ENCODE data around the gene NRXN3. TPM values are rescaled to one million over a fixed set of nuclear protein-coding genes. Genes with fewer than 3 reads are reported as not detected.

NRXN3 gene
- total and polyA plus RNA-seq, 11 donors, result 0.19 to 2.2 (median 1.1) TPM

- H3K27ac ChIP-seq, result no peak overlapping the region
- TF ChIP-seq, protein P1, sequence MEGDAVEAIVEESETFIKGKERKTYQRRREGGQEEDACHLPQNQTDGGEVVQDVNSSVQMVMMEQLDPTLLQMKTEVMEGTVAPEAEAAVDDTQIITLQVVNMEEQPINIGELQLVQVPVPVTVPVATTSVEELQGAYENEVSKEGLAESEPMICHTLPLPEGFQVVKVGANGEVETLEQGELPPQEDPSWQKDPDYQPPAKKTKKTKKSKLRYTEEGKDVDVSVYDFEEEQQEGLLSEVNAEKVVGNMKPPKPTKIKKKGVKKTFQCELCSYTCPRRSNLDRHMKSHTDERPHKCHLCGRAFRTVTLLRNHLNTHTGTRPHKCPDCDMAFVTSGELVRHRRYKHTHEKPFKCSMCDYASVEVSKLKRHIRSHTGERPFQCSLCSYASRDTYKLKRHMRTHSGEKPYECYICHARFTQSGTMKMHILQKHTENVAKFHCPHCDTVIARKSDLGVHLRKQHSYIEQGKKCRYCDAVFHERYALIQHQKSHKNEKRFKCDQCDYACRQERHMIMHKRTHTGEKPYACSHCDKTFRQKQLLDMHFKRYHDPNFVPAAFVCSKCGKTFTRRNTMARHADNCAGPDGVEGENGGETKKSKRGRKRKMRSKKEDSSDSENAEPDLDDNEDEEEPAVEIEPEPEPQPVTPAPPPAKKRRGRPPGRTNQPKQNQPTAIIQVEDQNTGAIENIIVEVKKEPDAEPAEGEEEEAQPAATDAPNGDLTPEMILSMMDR (IDR thresholded peaks at IDR 0.05), result no peak
- TF ChIP-seq POLR2A (IDR thresholded peaks at IDR 0.05), result no peak
- no peaks in the 10 kb centered on the region for H3K9me3 ChIP-seq
- no peak overlapping the region for H3K4me3 ChIP-seq
- no peaks in the 10 kb centered on the region for H3K4me1 ChIP-seq
- peaks cover 0 to 7% (median 0%) of the 10 kb centered on the region in 9 donors for H3K27me3 ChIP-seq
- ATAC-seq, result no peak
- WGBS, 4 donors, result 62 to 72% (median 67%) methylated on average over 4 of the region's 4 CpGs
- intact Hi-C loops (cut with DNase I), result no loop called here
- DNase-seq, result no peak
- no peaks in the 10 kb centered on the region for H3K36me3 ChIP-seq
Measured at GRCh38 chr14:78135450-78135891, 34.7 kb upstream of the NRXN3 start.

DNA sequence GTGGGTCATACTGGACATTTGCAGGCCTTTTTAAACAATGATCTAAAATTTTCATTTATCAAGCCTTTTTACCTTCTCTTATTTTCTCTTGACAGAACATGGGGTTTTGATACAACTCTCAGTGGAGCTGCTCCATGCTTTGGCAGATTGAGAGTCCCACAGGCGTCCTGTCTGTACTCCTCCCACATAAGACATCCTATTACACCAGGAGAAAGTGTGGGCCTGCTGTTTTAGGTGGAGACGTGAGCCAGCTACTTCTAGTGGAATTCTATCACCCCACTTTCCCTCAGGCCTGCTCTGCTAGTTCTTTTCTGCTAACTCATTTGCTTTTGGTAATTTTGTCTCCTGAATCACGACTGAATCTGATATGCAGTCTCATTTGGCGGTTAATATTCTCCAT, 33.5 kb upstream of the NRXN3 start:
- ATAC-seq (no peak), DNase-seq (no peak)
- no peaks in the 10 kb centered on the region for H3K9me3 ChIP-seq
- no peaks in the 10 kb centered on the region for H3K4me1 ChIP-seq
- no peak overlapping the region for H3K4me3 ChIP-seq
- 58 to 65% (median 63%) methylated on average over 4 of the region's 4 CpGs for WGBS, 4 donors
- no peaks in the 10 kb centered on the region for H3K36me3 ChIP-seq
- H3K27me3 ChIP-seq, result peaks cover 0 to 7% (median 0%) of the 10 kb centered on the region in 9 donors
- no peak for TF ChIP-seq POLR2A (IDR thresholded peaks at IDR 0.05)
- TF ChIP-seq, protein P1 (IDR thresholded peaks at IDR 0.05), result no peak
- no peak overlapping the region for H3K27ac ChIP-seq
- intact Hi-C loops (cut with DNase I), result no loop called here

- DNase-seq (no peak), ATAC-seq (no peak)
- Histone ChIP-seq H3K9me3 (no peaks in the 10 kb centered on the region), H3K4me1 (no peaks in the 10 kb centered on the region), H3K27ac (no peak overlapping the region), H3K27me3 (peaks cover 0 to 12% (median 0%) of the 10 kb centered on the region in 9 donors), H3K36me3 (no peaks in the 10 kb centered on the region), H3K4me3 (no peak overlapping the region)
- intact Hi-C loops (cut with DNase I), result no loop called here
- TF ChIP-seq, protein P1 (IDR thresholded peaks at IDR 0.05), result no peak
- TF ChIP-seq POLR2A (IDR thresholded peaks at IDR 0.05), result no peak
- WGBS, 4 donors, result 60 to 90% (median 65%) methylated on average over 2 of the region's 2 CpGs
Measured at GRCh38 chr14:78141590-78141989, 28.6 kb upstream of the NRXN3 start.

DNA sequence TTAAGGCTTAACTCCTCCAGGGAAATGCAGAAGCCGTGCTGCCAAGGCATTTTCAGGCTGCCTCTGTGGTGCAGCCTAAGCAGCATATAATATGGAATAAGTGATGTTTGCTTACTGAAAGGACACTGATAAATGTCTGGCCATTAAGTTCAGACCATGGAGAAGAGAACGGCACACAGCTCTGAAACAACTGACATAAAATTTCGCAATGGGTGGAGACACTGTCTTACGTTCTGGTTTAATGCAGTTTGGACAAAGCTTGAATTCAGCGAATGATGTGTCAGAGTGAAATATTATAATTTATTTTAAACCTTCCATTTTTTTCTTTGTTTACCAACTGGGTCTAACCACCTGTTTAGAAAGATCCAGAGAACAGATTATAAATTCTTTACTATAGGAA, 27.2 kb upstream of the NRXN3 start:
- Histone ChIP-seq H3K9me3 (no peaks in the 10 kb centered on the region), H3K4me1 (no peaks in the 10 kb centered on the region), H3K4me3 (no peak overlapping the region), H3K27me3 (peaks cover 0 to 8% (median 0%) of the 10 kb centered on the region in 9 donors), H3K27ac (no peak overlapping the region), H3K36me3 (no peaks in the 10 kb centered on the region)
- 78 to 90% (median 85%) methylated on average over 5 of the region's 5 CpGs for WGBS, 4 donors
- intact Hi-C loops (cut with DNase I), result no loop called here
- TF ChIP-seq, protein P1 (IDR thresholded peaks at IDR 0.05), result no peak
- no peak for TF ChIP-seq POLR2A (IDR thresholded peaks at IDR 0.05)
- DNase-seq, result no peak
- no peak for ATAC-seq

All from heart left ventricle (tissue), 16 donors.